Ishikawa (cell line): ENCODE data around the gene SLC25A53.

Experiments used
- CEBPB ChIP-seq: IDR thresholded peaks from 2 replicates; pipeline ENCODE4 v1.6.1; 2012
- CREB1 ChIP-seq: IDR thresholded peaks from 2 replicates; pipeline ENCODE4 v1.6.1; 2012; ENCODE audit warnings: low read depth
- EGR1 ChIP-seq: IDR thresholded peaks from 2 replicates; pipeline ENCODE4 v1.6.1; 2012
- EP300 ChIP-seq: IDR thresholded peaks from 2 replicates; pipeline ENCODE4 v1.6.1; 2012; ENCODE audit warnings: borderline replicate concordance
- FOXM1 ChIP-seq: IDR thresholded peaks from 2 replicates; pipeline ENCODE4 v1.6.1; 2012; ENCODE audit warnings: low read depth, borderline replicate concordance
- MAX ChIP-seq: IDR thresholded peaks from 2 replicates; pipeline ENCODE4 v1.6.1; 2012
- NFIC ChIP-seq: IDR thresholded peaks from 2 replicates; pipeline ENCODE4 v1.6.1; 2012
- RAD21 ChIP-seq: IDR thresholded peaks from 2 replicates; pipeline ENCODE4 v1.6.1; 2012; ENCODE audit warnings: low read depth
- REST ChIP-seq: IDR thresholded peaks from 2 replicates; pipeline ENCODE4 v1.6.1; 2012; ENCODE audit warnings: low read depth, mild to moderate bottlenecking
- TAF1 ChIP-seq: IDR thresholded peaks from 2 replicates; pipeline ENCODE4 v1.6.1; 2012; ENCODE audit warnings: low read depth, mild to moderate bottlenecking
- TCF12 ChIP-seq: IDR thresholded peaks from 2 replicates; pipeline ENCODE4 v1.6.1; 2012; ENCODE audit warnings: low read depth
- USF1 ChIP-seq: IDR thresholded peaks from 2 replicates; pipeline ENCODE4 v1.6.1; 2012
- YY1 ChIP-seq: IDR thresholded peaks from 2 replicates; pipeline ENCODE4 v1.6.1; 2012; ENCODE audit warnings: low read depth
- ZBTB7A ChIP-seq: IDR thresholded peaks from 2 replicates; pipeline ENCODE4 v1.6.1; 2012; ENCODE audit warnings: low read depth

GRCh38 chrX:104135677-104136076 is 21.1 kb downstream of the SLC25A53 start:
- TF ChIP-seq RAD21: no peak
- TF ChIP-seq CEBPB: no peak
- TF ChIP-seq CREB1: no peak
- TF ChIP-seq EP300: no peak
- TF ChIP-seq USF1: no peak
- no peak for TF ChIP-seq TAF1
- no peak for TF ChIP-seq FOXM1
- TF ChIP-seq REST: no peak
- TF ChIP-seq MAX: no peak
- TF ChIP-seq EGR1: no peak
- no peak for TF ChIP-seq ZBTB7A
- TF ChIP-seq TCF12: no peak
- no peak for TF ChIP-seq NFIC
- no peak for TF ChIP-seq YY1
